ENCODE data around the gene ENOX2.

DNA sequence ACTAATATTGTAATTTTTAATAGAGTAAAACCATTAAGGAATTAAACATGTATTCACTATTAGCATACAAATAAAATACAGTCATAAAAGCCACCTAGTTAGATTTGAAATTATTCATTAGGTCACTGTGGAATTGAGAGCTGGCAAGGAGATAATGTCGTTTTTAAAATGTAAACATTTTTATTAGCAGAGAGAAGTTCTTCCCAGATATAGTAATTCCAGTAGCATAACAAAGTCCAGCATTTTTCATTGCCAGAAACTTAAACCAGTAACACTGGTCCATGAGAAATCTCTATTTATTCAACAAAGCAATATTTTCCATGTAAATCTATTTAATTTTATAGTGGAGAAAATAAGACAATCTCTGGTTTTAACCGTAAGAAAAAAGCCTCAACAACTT lies 17.5 kb downstream of the ENOX2 start:
- TF ChIP-seq ZC3H10 (CRISPR knock-in tag; IDR thresholded peaks at IDR 0.05): no peak
- TF ChIP-seq ARNTL (CRISPR knock-in tag; IDR thresholded peaks at IDR 0.05; ENCODE audit: borderline replicate concordance, low read depth): no peak
- TF ChIP-seq ZFP30 (CRISPR knock-in tag; IDR thresholded peaks at IDR 0.05): no peak
- TF ChIP-seq RARB (CRISPR knock-in tag; IDR thresholded peaks at IDR 0.05): no peak
- TF ChIP-seq, protein P1, sequence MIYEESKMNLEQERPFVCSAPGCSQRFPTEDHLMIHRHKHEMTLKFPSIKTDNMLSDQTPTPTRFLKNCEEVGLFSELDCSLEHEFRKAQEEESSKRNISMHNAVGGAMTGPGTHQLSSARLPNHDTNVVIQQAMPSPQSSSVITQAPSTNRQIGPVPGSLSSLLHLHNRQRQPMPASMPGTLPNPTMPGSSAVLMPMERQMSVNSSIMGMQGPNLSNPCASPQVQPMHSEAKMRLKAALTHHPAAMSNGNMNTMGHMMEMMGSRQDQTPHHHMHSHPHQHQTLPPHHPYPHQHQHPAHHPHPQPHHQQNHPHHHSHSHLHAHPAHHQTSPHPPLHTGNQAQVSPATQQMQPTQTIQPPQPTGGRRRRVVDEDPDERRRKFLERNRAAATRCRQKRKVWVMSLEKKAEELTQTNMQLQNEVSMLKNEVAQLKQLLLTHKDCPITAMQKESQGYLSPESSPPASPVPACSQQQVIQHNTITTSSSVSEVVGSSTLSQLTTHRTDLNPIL (CRISPR knock-in tag; IDR thresholded peaks at IDR 0.05; ENCODE audit: low read depth): no peak
- no peak for TF ChIP-seq ZFP3 (CRISPR knock-in tag; IDR thresholded peaks at IDR 0.05)
- TF ChIP-seq, protein P2, sequence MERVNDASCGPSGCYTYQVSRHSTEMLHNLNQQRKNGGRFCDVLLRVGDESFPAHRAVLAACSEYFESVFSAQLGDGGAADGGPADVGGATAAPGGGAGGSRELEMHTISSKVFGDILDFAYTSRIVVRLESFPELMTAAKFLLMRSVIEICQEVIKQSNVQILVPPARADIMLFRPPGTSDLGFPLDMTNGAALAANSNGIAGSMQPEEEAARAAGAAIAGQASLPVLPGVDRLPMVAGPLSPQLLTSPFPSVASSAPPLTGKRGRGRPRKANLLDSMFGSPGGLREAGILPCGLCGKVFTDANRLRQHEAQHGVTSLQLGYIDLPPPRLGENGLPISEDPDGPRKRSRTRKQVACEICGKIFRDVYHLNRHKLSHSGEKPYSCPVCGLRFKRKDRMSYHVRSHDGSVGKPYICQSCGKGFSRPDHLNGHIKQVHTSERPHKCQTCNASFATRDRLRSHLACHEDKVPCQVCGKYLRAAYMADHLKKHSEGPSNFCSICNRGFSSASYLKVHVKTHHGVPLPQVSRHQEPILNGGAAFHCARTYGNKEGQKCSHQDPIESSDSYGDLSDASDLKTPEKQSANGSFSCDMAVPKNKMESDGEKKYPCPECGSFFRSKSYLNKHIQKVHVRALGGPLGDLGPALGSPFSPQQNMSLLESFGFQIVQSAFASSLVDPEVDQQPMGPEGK (CRISPR knock-in tag; IDR thresholded peaks at IDR 0.05; ENCODE audit: borderline replicate concordance): no peak
- TF ChIP-seq, protein P3, sequence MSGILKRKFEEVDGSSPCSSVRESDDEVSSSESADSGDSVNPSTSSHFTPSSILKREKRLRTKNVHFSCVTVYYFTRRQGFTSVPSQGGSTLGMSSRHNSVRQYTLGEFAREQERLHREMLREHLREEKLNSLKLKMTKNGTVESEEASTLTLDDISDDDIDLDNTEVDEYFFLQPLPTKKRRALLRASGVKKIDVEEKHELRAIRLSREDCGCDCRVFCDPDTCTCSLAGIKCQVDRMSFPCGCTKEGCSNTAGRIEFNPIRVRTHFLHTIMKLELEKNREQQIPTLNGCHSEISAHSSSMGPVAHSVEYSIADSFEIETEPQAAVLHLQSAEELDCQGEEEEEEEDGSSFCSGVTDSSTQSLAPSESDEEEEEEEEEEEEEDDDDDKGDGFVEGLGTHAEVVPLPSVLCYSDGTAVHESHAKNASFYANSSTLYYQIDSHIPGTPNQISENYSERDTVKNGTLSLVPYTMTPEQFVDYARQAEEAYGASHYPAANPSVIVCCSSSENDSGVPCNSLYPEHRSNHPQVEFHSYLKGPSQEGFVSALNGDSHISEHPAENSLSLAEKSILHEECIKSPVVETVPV (CRISPR knock-in tag; IDR thresholded peaks at IDR 0.05): no peak
- no peak for TF ChIP-seq TCF4 (CRISPR knock-in tag; IDR thresholded peaks at IDR 0.05; ENCODE audit: borderline replicate concordance)

All from SK-N-SH treated with all-trans-retinoic acid at 6 μM for 48 hours (cell line).